K562 (cell line): ENCODE data around the gene ITPKB. TPM values are rescaled to one million over a fixed set of nuclear protein-coding genes. Genes with fewer than 3 reads are reported as not detected.

Source experiments
- ATAC-seq: fragments of 200-7000 bp; cut with Tn5 transposase; 3 replicates; pipeline ENCODE4 v1.9.1; 2020; ENCODE audit warnings: moderate library complexity
- BruUV-seq: library from RNA; stranded (reverse); fragments of 400-500 nt; replicated peaks from 2 replicates; lab custom pipeline; 2021; lab: Mats Ljungman, UMichigan
- CTCF ChIA-PET: fragments of 300-600 bp; formaldehyde crosslinking; extraction: SDS; loops from one replicate; lab custom pipeline; 2021; ENCODE audit warnings: low intra/inter-chr PET ratio; lab: Yijun Ruan, JAX
- POLR2A ChIA-PET: fragments of 300-600, 350-650 bp; sonication (Branson Sonifier 250); formaldehyde crosslinking; extraction: SDS; loops from one replicate; lab custom pipeline; 2021; ENCODE audit warnings: antibody characterized with exemption, inconsistent platforms; lab: Yijun Ruan, JAX
- DNase-seq, 4 experiments: peaks; one replicate each; pipeline versions ENCODE4 v3.0.0 to v3.0.0-alpha.2; 2011 to 2018; ENCODE audit warnings: low spot score in 3 of 4, mixed read lengths in 3 of 4; ENCODE audit errors: extremely low read depth in 1 of 4
- FAIRE-seq: peaks from 2 replicates; lab custom pipeline; 2011; peaks lifted over from hg19 to GRCh38; lab: Jason Lieb, UNC
- H2AFZ ChIP-seq: 2 replicates; pipeline ENCODE4 v1.6.0; 2011; ENCODE audit warnings: low read depth, low read length, control low read depth, inconsistent platforms
- H3K27ac ChIP-seq: fragments of 200-600 bp; 3 replicates; pipeline ENCODE4 v1.8.0; 2011; ENCODE audit warnings: low read depth, mild to moderate bottlenecking, control low read depth, inconsistent platforms, low read length, moderate library complexity, mixed read lengths; ENCODE audit errors: extremely low read depth
- H3K27me3 ChIP-seq, 2 experiments: fragments of 300-600 bp in 1 of 2; 2 replicates in 1 of 2; 3 replicates in 1 of 2; pipeline versions ENCODE4 v1.6.0 to v1.8.0; 2011; ENCODE audit warnings: inconsistent platforms in 2 of 2, low read length in 2 of 2, mild to moderate bottlenecking in 1 of 2, mixed read lengths in 1 of 2, moderate library complexity in 1 of 2; ENCODE audit not compliant: control insufficient read depth in 2 of 2, insufficient read depth in 2 of 2
- H3K36me3 ChIP-seq: fragments of 300-600 bp; 3 replicates; pipeline ENCODE4 v1.8.0; 2011; ENCODE audit warnings: mild to moderate bottlenecking, low read length, inconsistent platforms; ENCODE audit not compliant: control insufficient read depth, insufficient read depth
- H3K4me1 ChIP-seq, 2 experiments: fragments of 200-600 bp in 1 of 2; replicated peaks in 1 of 2; 2 replicates in 1 of 2; 3 replicates in 1 of 2; pipeline versions ENCODE4 v1.5.1 to v1.8.0; 2011; ENCODE audit warnings: inconsistent platforms in 2 of 2, low read length in 2 of 2, mild to moderate bottlenecking in 1 of 2, mixed read lengths in 1 of 2, moderate library complexity in 1 of 2; ENCODE audit not compliant: control insufficient read depth in 2 of 2, insufficient read depth in 2 of 2
- H3K4me2 ChIP-seq: 2 replicates; pipeline ENCODE4 v1.6.1; 2011; ENCODE audit warnings: low read length, control low read depth, inconsistent platforms, mixed read lengths; ENCODE audit not compliant: insufficient read depth
- H3K4me3 ChIP-seq: fragments of 200-600 bp; sonication (generic), shearing (Covaris generic); 2 replicates; pipeline ENCODE4 v1.5.1; 2016; ENCODE audit warnings: control low read depth, inconsistent platforms
- H3K79me2 ChIP-seq: fragments of 200-600 bp; 3 replicates; pipeline ENCODE4 v1.8.0; 2011; ENCODE audit warnings: low read length, inconsistent platforms; ENCODE audit not compliant: control insufficient read depth, insufficient read depth
- H3K9ac ChIP-seq, 2 experiments: 2 replicates each; pipeline versions ENCODE4 v1.6.0 to v1.6.1; 2011; ENCODE audit warnings: low read depth in 2 of 2, low read length in 2 of 2, control low read depth in 1 of 2, inconsistent platforms in 1 of 2, mild to moderate bottlenecking in 1 of 2, mixed read lengths in 1 of 2; ENCODE audit not compliant: insufficient read depth in 1 of 2
- H3K9me1 ChIP-seq: one replicate; pipeline ENCODE4 v1.6.0; 2011; ENCODE audit warnings: inconsistent platforms, mild to moderate bottlenecking, low read length, moderate library complexity; ENCODE audit not compliant: control insufficient read depth, insufficient read depth
- H3K9me3 ChIP-seq: replicated peaks from 2 replicates; pipeline ENCODE4 v1.5.1; 2011; ENCODE audit warnings: low read depth, low read length, inconsistent platforms; ENCODE audit not compliant: control insufficient read depth, insufficient read depth
- H4K20me1 ChIP-seq: replicated peaks from 2 replicates; pipeline ENCODE4 v1.6.1; 2011; ENCODE audit warnings: low read length, inconsistent platforms, mixed read lengths; ENCODE audit not compliant: control insufficient read depth, insufficient read depth
- CTBP1 ChIP-seq: fragments of 450-650 bp; IDR thresholded peaks from 2 replicates; pipeline ENCODE4 v1.6.1; 2016; ENCODE audit warnings: borderline replicate concordance
- E2F6 ChIP-seq, 2 experiments: IDR thresholded peaks; 2 replicates each; pipeline ENCODE4 v1.6.1; 2011; ENCODE audit warnings: borderline replicate concordance in 1 of 2, control low read depth in 1 of 2, low read depth in 1 of 2, low read length in 1 of 2, mild to moderate bottlenecking in 1 of 2, mixed read lengths in 1 of 2, moderate library complexity in 1 of 2; ENCODE audit not compliant: insufficient read depth in 1 of 2, insufficient read length in 1 of 2, poor library complexity in 1 of 2, severe bottlenecking in 1 of 2; ENCODE audit errors: extremely low read depth in 1 of 2
- IFI16 ChIP-seq: fragments of 250-450 bp; sonication (Bioruptor Pico); IDR thresholded peaks from 2 replicates; pipeline ENCODE4 v2.1.2; 2022; ENCODE audit warnings: mild to moderate bottlenecking, inconsistent platforms
- L3MBTL2 ChIP-seq: fragments of 450-650 bp; IDR thresholded peaks from 2 replicates; pipeline ENCODE4 v1.6.1; 2016; ENCODE audit warnings: mild to moderate bottlenecking, moderate library complexity
- MCM3 ChIP-seq: fragments of 450-650 bp; IDR thresholded peaks from 2 replicates; pipeline ENCODE4 v1.6.1; 2016
- OTX1 ChIP-seq: fragments of 450-650 bp; formaldehyde crosslinking; IDR thresholded peaks from 2 replicates; pipeline ENCODE4 v1.4.0; 2022; ENCODE audit warnings: mild to moderate bottlenecking
- PHF20 ChIP-seq: fragments of 450-650 bp; IDR thresholded peaks from 2 replicates; pipeline ENCODE4 v1.6.1; 2018; ENCODE audit not compliant: partially characterized antibody
- PREB ChIP-seq: sonication (generic); formaldehyde crosslinking; IDR thresholded peaks from 2 replicates; pipeline ENCODE4 v1.8.1; 2023; ENCODE audit warnings: mild to moderate bottlenecking, missing genetic modification reagents
- RCOR1 ChIP-seq, 2 experiments: IDR thresholded peaks; 2 replicates each; pipeline ENCODE4 v1.6.1; 2012; ENCODE audit warnings: low read depth in 2 of 2, low read length in 2 of 2, borderline replicate concordance in 1 of 2, improper control_type of control experiment in 1 of 2
- TAL1 ChIP-seq: fragments of 450-650 bp; IDR thresholded peaks from 2 replicates; pipeline ENCODE4 v1.6.1; 2016; ENCODE audit warnings: mild to moderate bottlenecking
- YY1 ChIP-seq, 3 experiments: IDR thresholded peaks; 2 replicates each; pipeline ENCODE4 v1.6.1; 2011; ENCODE audit warnings: low read length in 2 of 3, mild to moderate bottlenecking in 2 of 3, moderate library complexity in 2 of 3, borderline replicate concordance in 1 of 3, control low read depth in 1 of 3, low read depth in 1 of 3; ENCODE audit not compliant: insufficient read depth in 3 of 3, insufficient replicate concordance in 2 of 3, control insufficient read depth in 1 of 3, insufficient read length in 1 of 3; ENCODE audit errors: extremely low read depth in 1 of 3
- ZBTB26 ChIP-seq: fragments of 450-650 bp; formaldehyde crosslinking; IDR thresholded peaks from 2 replicates; pipeline ENCODE4 v1.4.0; 2022; ENCODE audit warnings: missing genetic modification characterization
- WGBS: fragments of 100-300 bp; shearing (Covaris generic); methylation state at CpG from one replicate; pipeline ENCODE4 v1.1.6; 2016; ENCODE audit warnings: low coverage, mixed read lengths; ENCODE audit not compliant: insufficient coverage; ENCODE audit errors: missing lambda C conversion rate; 5-methylcytosine and 5-hydroxymethylcytosine counted together
- in situ Hi-C: fragments of 300-500 bp; cut with MboI; formaldehyde crosslinking; loops from 4 replicates; pipeline ENCODE4 v1.15.0; 2018; ENCODE audit warnings: inconsistent platforms, mixed read lengths
- intact Hi-C: fragments of 100-400 bp; cut with micrococcal nuclease; formaldehyde crosslinking; loops from 2 replicates; pipeline ENCODE4 v1.14.2; 2022
- polyA plus RNA-seq, 8 experiments: library from polyadenylated mRNA; depleted of rRNA in 4 of 8; stranded (reverse) in 5 of 8; unstranded in 3 of 8; fragments of >200 nt; fragmentation: Nextera tagmentation in 2 of 8; fragmentation: Illumina TruSeq in 1 of 8; extraction: Ambion mirVana in 2 of 8; extraction: Trizol in 1 of 8; gene quantifications; 2 replicates each; pipeline versions ENCODE4 v1.2.1 to v1.2.3, GENCODE V29; 2011 to 2014; ENCODE audit warnings: inconsistent platforms in 1 of 8, missing spikeins in 1 of 8
- total RNA-seq, 7 experiments: library from RNA; depleted of rRNA in 6 of 7; stranded (reverse); fragments of >200 nt in 6 of 7; fragmentation: Illumina TruSeq in 2 of 7; extraction: Trizol in 2 of 7; gene quantifications; 2 replicates each; pipeline versions ENCODE4 v1.2.1 to v1.2.3, GENCODE V29; 2011 to 2021; ENCODE audit warnings: low replicate concordance in 1 of 7

Gene ITPKB
- total and polyA plus RNA-seq, 9 of the 15 experiments (the other 6 are each of a cell fraction or from before 2014, with no cell fraction given), result 0.01 to 0.22 TPM; not detected in 7

- TF ChIP-seq E2F6 (IDR thresholded peaks at IDR 0.05; ENCODE audit: borderline replicate concordance in 1 of 2, extremely low read depth in 1 of 2, insufficient read depth in 1 of 2, insufficient read length in 1 of 2, low read depth in 1 of 2, low read length in 1 of 2, poor library complexity in 1 of 2, severe bottlenecking in 1 of 2) (peak in 1 of 2 experiments; percentile 25), YY1 (IDR thresholded peaks at IDR 0.05; ENCODE audit: borderline replicate concordance in 1 of 3, control insufficient read depth in 1 of 3, extremely low read depth in 1 of 3, insufficient read depth in 3 of 3, insufficient read length in 1 of 3, insufficient replicate concordance in 2 of 3, low read depth in 1 of 3, low read length in 2 of 3) (peak in 1 of 3 experiments; percentile 15), CTBP1 (peak; percentile 38; the same call in 1 of the 2 replicates), RCOR1 (IDR thresholded peaks at IDR 0.05; ENCODE audit: borderline replicate concordance in 1 of 2, low read depth in 2 of 2, low read length in 2 of 2) (peak in 1 of 2 experiments; percentile 58; a peak in 2 of 4 replicates), L3MBTL2 (peak; percentile 38; the same call in 1 of the 2 replicates)
These were observed 101.7 kb downstream of the ITPKB start (continued) for GRCh38 chr1:226637147-226637935.

GRCh38 chr1:226636847-226637096 is 102.3 kb downstream of the ITPKB start:
- peaks cover 45 to 89% of the 10 kb centered on the region in 2 experiments for H3K27me3 ChIP-seq
- intact Hi-C loops, result loop anchor here (5.0 kb wide), 1 partner anchor 41 kb away; no protein-coding TSS in a partner anchor
- POLR2A ChIA-PET, result interaction anchor here (1.1 kb wide), 1 partner anchor 187 kb away, joined by 3 read pairs; no protein-coding TSS in a partner anchor

More at GRCh38 chr1:226636847-226637096, 102.3 kb downstream of the ITPKB start:
- Histone ChIP-seq H3K79me2 (no peaks in the 10 kb centered on the region), H3K4me3 (no peak overlapping the region), H3K36me3 (no peaks in the 10 kb centered on the region), H3K27ac (no peak overlapping the region), H3K9me3 (no peaks in the 10 kb centered on the region), H3K9me1 (no peaks in the 10 kb centered on the region), H3K4me2 (no peak overlapping the region), H4K20me1 (0 out of 2 replicates have a peak, but pooled peaks cover 10% of the 10 kb centered on the region), H3K4me1 (peaks cover 0 to 24% of the 10 kb centered on the region in 2 experiments; a peak in 2 of 5 replicates), H2AFZ (no peak overlapping the region), H3K9ac (no peak overlapping the region)
- WGBS, result 21% methylated on average over 1 of the region's 1 CpG
- CTCF ChIA-PET, result interaction anchor here (3.6 kb wide), 1 partner anchor 191 kb away, joined by 32 read pairs; no protein-coding TSS in a partner anchor
- FAIRE-seq, result no peak
- no TSS peak for BruUV-seq
- in situ Hi-C loops, result loop anchor here (5.0 to 10.0 kb wide), 3 partner anchors 191 to 1318 kb away; no protein-coding TSS in a partner anchor
- no peak for DNase-seq
- no peak for ATAC-seq
- TF ChIP-seq MCM3, result 0 out of 2 replicates have a peak, but pooled peaks have one; percentile 48
- 0 out of 2 replicates have a peak, but pooled peaks have one; percentile 48 for TF ChIP-seq OTX1
- no peak for TF ChIP-seq PHF20
- TF ChIP-seq ZBTB26, result peak; percentile 44; the same call in 1 of the 2 replicates
- no peak for TF ChIP-seq TAL1
- TF ChIP-seq PREB, result no peak
- no peak for TF ChIP-seq IFI16 (CRISPR knock-in tag)
- TF ChIP-seq, all 486 proteins: peak for 3
